Esophagus mucosa (tissue), 1 donor: ENCODE measurements around the gene PSKH1. TPM values are rescaled to one million over a fixed set of nuclear protein-coding genes. Genes with fewer than 3 reads are reported as not detected.
A peak's percentile ranks its signal among the peaks of the same experiment; 100 is the strongest.

Experiments
- ATAC-seq: fragments of 200-7000 bp; cut with Tn5 transposase; one replicate; pipeline ENCODE4 v1.9.1; 2020
- total RNA-seq: library from RNA; stranded (reverse); gene quantifications from one replicate; pipeline ENCODE4 v1.2.4, GENCODE V29; 2023
- donor health status: DM: yes; HTN: yes; CAD: no.

Gene PSKH1
- total RNA-seq, 1 donor from 2014 or later, result 15.5 TPM

DNA sequence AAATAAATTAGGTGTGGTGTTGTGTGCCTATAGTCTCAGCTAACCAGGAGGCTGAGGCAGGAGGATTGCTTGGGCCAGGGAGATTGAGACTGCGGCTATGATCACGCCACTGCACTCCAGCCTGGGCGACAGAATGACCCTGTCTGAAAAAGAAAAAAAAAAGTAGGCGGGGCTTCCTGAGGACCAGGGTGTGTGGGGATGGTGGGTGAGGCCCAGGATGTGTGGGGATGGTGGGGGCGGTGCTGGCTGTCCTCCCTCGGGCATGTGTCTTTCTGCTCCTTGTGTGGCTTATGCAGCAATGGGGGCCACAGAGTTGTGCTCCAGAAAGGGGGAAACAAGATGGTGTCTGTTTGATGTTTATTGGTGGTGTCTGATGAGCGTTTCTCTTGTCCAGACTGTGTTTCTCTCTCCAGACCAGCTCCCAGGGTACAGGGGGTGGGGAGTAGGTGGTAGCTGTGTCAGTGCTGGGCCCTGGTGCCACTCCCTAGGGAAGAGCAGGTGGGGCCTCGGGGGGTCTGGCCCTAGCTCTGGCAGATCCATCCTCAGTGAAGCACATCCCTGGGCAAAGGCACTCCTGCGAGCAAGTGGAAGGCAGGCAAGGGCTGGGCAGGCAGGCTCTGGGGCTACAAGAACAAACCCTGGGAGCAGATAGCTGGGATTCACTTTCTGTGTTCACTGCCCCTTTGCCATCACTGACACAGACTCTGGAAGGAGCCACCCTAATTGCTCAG is 48.6 kb downstream of the PSKH1 start:
- ATAC-seq, result no peak

DNA sequence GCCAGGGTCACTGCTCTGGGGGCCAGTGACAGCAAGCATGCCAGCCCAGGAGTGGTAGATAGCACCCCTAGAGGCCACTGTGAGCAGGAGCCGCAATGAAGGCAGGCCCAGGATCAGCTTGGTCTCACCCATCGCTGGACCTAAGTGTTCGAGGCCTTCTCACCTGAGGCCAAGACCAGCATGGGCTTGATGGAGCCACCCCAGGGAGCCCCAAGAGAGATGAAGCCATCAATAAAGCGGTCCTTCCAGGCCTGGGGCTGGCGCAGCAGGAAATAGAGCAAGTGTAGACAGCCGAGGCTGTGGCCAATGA is 49.1 kb downstream of the PSKH1 start:
- peak; percentile 42 for ATAC-seq

DNA sequence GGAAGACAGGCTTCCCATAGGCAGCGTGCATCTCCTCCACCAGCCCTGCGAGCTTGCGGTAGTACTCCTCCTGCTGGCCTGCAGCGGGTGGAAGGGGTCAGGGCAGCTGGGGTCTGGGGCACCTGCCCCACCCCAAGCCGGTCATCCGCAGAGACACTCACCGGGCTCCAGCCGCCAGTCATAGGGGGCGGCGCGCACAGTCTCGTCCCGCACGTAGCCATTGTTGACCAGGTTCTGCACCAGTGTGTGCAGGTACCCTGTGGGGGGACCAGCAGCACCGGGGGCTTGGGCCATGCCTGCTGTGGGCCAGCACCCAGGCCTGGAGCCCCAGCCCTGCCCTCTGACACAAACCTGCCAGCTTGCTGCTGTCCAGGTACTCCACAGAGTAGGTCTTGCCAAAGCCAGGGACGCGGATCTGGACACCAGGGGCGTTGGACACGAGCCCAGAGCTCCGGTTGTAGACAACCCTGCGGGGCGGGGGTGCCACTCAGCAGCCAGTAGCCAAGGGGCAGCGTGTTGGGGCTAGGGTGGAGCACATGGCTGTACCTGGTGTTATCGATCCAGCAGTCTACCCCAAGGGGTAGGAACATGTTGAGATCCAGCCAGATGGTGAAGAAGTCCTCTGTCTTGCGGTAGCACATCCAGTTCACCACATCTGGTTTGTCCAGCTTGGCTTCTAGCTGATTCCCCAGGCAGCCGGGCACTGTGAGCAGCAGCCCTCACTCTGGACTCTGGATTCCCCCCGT is 49.6 kb downstream of the PSKH1 start:
- ATAC-seq, result no peak

DNA sequence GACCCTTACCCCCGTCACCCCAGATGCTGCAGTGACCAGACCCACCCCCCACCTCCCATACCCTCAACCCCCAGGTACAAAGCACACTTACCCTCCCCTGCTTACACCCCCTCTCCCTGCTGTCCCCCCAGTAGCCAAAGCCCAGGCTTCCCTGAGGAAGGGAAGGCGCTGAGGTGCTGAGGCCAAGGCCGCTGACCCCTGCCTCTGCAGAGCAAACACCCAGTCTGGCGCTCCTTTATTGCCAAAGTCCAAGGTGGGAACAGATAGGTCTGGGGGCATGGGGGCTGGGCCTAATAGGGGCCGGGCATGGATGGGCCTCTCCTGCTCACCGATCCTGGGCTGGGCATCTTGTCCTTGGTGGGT is 50.2 kb downstream of the PSKH1 start:
- no peak for ATAC-seq

DNA sequence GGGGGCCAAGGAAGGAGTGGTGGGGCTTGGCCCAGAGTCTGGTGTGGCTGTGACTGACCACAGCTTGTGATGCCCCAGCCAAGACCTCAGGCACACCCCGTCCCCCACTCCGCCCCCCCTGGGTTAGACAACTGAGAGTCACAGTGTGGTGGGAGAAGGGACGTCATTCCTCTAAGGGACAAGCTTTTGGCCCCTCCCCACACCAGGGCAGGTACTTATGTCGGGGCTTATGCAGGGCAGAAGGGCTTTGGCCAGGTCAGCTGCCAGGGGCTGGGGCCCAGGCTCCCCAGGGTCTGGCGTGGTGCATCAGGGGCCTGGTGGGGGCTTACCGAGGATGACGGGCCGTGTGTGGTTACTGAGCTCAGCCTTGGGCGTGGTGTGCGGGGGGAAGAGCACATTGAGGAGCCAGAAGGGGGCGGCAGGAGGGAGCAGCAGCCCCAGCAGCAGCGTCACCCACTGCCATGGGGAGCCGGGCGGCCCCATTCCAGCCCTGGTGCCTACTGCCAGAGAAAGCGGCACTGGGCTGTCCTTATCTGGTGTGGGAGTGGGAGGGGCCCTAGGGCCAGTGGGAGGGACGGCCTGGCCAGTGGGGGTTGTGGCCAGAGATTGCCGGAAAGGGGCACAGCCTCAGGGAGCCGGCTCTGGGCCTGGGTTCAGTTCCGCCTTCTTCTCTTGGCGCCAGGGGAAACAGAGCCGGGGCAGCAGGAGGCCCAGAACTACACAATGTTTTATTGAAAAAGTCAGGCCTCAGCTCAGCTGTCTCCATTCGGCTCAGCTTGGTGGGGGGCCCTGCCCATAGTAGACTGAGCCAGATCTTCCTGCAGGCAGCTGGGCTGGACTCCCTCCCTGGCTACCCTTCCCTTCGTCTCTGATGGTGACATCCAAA is 50.8 kb downstream of the PSKH1 start, which contains the start of gene LCAT:
LCAT (minus strand) TSS at position 502 of the 886 bp plus-strand sequence; CDS start at position 483, 19 bp downstream.
- ATAC-seq, result no peak

DNA sequence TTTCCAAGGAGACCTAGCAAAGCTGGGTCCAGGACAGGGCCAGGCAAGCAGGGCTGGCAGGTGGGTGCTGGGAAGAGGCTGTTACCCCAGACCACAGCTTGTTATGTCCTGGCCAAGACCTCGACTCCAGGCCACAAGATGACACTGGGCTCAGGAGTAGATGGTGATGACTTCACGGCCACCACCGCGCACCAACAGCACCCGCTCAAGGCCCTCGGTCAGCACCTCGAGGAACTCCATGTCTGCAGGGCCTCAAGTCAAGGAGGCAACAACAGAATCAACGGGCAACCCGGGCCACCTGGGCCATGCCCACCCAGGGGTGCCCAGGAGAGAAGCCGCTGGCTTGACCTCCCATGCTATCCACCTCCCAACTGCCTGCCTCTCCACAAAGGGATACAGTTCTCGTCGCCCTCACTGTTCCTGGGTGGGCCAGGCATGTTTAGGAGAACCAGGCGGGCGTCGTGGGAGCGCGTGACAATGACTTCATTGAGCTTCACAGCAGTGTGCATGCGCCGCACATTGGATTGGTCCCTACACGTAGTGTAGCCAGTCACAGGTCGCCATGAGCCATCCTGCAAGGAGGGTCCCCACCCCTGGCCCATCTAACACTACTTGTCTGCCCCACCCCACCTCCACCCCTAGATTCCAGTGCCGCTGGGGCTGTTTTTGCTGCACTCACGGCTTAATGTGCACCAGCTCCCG is 51.8 kb downstream of the PSKH1 start:
- no peak for ATAC-seq

DNA sequence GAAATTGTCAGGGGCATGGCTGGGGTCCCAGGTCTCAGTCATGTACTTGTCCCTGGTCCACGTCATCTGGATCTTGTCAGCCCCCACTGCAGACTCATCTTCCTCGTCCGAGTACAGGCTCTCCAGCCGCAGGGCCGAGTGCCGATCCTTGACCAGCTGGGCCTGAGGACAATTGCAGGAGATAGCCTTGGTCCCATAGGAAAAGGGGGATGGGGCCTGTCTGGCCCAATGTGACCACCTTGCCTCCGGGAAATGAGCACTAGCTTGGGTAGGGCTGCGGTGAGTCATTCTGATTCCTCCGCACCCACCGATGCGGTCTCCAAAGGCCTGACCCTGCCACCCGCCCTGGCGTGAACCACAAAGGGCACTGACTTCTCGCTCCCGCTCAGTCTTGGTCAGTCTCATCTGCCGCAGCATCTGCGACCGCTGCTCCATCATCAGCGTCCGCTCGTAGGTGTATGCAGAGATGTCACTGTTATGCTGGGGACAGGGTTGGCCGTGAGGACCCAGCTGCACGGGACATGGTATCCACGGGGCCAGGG is 52.4 kb downstream of the PSKH1 start:
- no peak for ATAC-seq

DNA sequence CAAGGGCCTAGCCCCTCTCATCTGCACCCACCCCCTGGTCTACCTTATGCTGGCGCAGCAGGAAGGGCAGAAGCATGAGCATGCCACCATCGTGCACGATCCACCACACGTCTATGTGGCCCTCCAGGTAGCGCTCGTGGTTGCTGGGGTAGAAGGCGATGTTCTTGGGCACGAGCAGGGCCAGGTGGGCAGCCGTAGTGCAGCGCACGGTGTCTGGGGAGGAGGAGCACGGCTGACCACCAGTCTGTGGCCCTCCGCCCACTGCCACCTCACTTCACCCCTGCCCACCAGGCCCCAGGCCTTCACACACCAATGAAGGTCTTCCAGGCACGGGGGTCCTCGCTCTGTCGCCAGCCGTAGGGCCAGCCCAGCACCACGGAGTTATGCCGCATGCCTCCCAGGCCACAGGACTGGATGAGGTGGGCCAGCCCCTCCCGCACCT is 53.1 kb downstream of the PSKH1 start:
- ATAC-seq, result no peak

DNA sequence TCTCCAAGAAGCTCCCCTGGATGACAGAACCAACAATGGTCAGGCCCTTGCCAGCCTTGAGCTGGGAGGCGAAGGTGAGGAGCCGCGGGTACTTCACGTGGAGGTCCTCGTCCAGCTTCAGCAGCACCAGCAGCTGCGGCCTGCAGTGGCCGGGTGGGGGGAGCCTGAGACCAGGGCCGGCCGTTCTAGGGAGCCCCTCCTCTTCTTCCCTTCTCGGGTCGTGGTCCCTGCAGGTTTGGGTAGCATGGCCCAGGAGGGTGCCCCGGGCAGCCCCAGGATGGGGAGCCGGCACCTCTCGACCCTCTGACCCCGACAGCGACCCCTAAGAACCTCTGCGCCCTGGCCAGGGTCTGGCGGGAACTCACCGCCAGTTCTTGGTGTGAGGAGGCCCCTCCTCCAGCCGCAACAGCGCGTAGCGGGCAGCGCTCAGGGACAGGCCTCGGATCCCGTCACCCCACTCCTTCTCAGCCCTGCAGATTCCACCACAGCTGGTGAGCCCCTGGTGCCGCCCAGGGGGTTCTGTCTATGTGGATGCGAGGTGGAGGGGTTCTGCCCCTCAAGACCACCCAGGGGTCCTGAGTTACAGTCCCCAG is 54.0 kb downstream of the PSKH1 start:
- ATAC-seq, result no peak

DNA sequence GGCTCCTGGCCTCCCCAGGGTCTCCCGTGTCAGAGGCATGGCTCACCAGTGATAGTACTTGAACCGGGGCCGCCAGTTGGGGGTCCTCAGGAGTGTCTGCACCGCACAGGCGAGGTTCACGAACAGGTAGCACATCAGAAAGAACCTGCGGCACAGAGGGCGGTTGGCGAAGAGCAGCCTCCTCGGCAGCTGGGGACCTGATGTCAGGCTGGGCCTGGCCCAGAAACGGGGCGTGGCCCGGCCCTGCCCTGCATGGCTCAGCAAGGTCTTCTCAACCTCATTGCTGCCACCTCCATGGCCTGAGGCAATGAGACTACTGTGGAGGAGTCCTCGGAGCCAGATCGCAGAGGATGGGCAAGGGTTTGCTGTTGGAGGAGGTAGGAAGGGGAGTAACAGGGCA is 55.0 kb downstream of the PSKH1 start:
- ATAC-seq, result peak; percentile 76

DNA sequence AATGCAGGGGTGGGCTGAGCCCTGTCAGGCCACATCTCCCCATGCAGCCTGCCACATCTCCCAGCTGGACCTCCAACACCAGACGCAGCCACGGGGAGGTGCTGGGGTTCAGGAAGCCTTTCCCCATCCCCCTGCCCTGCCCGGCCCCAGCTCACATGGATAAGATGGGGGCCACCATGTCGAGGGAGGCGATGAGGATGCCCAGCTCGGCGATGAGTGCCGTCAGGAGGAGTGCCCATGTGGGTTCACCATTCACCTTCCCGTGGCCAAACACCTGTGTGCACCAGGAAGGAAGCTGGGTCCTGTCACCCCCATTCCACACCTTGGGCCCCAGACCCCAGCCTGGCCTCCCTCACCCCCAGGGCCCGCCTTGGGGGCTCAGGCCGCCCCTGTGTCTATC is 56.6 kb downstream of the PSKH1 start:
- ATAC-seq, result no peak

DNA sequence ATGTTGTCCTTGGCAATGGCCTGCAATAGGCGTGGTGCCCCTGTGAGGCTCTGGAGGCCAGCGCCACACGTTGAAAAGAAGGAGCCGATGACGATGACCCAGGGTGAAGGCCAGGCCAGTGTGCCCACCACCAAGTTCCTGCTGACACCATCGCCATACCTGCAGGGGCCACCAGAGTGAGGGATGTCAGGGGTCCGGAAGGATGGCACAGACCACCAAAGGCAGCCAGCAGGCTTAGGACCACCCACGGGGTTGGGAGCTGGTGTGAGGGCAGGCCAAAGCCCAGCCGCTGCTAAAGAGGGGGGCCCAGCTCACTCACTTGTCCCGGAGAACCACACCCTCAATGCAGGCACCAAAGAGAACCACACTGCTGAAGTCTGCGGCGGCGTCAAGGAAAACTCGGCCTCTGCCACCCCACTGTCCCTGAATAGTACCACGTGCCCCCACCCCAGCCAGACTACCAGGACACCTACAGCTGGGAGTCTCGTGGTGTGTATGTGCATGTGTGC is 57.3 kb downstream of the PSKH1 start:
- ATAC-seq, result no peak

DNA sequence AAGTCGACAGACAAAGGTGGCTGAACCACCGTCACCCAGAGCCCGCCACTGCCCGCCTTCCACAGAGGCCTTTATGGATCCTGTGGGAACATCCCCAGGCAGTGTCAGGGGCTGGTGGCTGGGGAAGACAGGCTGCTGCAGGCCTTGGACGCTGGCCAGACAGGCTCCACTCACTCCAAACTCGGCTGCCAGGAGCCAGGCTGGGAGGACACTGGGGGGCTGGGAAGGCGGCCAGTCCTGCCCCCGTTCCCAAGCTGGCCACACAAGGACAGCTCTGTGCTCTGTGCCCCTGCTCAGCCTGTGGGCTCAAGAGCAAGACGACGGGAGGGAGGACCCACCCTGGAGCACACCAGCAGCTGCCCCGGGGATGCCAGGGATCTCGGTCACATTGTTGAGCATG is 58.4 kb downstream of the PSKH1 start:
- no peak for ATAC-seq

DNA sequence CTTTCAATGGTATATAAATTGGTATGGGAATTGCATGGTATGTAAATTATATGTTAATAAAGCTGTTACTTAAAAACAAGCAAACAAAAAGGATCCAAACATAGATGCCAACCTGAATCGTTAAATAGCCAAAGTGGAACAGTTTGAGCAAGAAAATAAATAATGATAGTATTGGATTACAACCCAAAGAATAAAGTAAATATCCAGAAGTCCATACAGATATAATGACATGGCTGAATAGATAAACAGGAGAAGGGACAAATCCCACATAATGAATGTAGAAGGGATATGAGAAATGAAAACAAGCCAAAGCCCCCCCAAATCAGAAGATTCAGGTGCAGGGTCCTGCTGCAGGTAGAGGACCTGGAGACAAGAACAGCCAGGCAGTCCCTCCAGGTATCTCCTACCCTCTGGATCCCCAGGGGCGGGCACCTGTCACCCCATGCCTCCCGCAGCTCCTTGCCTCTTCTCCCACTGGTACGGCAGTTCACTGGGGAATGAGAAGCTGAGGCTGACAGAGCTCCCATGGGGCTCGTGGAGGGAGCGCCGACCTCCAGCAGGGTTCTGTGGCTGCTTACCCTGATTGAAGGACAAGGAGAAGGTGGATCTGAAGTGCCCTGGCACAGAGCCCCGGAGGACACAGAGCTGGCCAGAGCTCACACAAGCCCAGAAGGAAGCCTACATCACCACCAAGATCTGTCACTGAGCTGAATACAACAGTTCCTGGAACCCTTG is 60.8 kb downstream of the PSKH1 start:
- ATAC-seq, result no peak

DNA sequence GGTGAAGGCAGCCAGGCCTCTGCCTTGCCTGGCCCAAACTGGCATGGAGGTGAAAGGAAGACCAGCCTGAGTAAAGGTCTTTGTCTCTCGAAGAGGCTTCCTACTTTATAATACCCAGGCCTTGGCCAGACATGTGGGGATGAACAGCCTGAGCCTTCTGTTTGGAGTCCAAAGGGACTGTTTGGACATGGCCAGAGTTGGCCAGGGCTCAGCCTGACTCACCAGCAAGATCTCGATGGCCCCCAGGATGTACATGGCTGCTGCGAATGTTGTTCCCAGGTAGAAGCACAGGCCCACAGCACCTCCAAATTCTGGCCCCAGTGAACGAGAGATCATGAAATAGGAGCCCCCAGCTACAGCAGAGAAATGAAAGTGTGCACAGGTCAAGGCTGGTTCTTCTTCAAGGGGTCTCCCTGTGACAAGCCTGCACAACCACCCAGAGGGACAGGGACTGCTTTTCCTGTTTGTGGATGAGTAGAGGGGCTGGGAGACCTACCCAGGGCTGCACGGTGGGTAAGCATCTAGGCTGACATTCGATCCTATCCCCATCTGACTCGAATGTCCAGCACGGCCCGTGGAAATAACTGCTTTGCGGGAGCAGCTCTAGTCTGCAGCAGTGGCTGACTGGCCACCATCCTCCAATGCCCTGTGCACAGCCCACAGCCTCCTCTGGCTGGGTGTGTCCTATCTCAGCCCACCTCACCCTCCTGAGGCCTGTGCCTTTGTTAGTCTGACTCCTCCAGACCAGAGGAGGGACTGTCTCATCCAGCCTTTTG is 61.6 kb downstream of the PSKH1 start:
- no peak for ATAC-seq

DNA sequence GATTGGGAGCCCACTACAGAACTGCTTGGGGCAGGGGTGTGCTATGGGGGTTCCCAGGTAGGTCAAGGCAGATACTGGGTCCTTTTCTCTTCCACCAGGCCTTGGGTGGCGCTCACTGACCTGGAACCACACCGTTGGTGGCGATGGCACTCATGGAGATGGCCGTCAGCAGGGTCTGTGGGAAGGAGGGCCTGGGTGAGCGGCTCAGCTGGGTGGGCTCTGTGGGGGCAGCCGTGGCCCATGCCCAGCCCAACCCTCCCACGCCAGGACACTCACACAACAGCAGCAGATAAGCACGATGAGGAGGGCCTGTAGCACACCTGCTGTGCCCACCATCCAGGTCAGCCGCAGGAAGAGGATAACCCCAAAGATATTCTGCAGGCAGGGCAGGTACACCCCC is 64.6 kb downstream of the PSKH1 start:
- no peak for ATAC-seq

DNA sequence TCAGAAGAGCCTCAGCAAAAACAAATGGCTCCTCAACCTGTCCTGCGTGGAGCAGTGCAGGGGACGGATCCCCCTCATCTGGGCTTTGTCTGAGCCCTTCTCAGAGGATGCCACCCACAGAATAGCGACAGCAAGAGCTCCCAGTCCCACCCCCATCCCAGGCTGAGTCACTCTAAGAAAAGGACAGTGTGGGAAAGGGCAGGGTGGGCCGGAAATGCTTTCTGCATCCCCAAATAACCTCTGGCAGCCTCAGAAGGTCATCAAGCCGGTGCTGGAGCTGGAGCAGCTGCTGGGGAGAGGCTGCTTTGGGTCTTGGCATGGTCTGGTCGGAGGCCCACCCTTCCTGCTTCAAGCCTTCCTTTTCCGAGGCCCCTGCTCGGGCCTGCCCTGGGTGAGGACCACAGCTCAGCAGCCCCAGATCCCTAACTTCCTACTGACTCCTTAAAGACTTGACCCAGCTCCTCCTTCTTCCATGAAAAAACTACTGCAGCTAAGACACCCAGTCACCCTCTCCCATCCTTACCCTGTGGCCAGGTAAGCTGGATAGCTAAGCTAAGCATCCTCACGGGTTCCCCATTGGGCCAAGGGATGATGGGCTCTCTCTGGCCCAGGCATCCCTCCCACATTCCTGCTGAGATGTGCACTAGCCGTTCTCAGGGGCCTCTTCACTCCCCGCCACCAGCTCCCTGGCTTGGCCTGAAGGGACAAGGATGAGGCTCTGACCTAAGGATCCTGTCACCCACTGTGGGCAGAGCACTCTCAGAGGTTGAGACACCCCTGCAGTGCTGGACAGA is 66.7 kb downstream of the PSKH1 start:
- peak; percentile 6 for ATAC-seq

DNA sequence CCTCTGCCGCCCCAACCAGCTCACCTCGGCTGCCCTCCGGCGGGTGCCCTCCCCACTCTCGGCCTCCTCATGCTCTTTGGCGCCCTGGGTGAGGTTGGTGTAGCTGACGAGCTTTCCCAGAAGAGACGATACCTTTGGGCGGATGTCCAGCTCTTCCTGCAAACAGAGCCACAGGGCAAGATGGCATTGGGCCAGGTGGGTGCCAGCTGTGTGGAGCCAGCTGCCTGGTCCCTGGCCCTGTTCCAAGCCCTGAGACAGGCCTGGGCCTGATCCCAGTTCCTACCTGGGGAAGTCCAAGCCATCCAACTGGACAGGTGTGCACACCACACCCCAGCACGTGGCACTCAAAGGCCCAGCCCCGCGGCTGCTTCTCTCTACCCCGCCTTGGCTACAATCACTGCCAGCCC is 68.5 kb downstream of the PSKH1 start:
- peak; percentile 83 for ATAC-seq

DNA sequence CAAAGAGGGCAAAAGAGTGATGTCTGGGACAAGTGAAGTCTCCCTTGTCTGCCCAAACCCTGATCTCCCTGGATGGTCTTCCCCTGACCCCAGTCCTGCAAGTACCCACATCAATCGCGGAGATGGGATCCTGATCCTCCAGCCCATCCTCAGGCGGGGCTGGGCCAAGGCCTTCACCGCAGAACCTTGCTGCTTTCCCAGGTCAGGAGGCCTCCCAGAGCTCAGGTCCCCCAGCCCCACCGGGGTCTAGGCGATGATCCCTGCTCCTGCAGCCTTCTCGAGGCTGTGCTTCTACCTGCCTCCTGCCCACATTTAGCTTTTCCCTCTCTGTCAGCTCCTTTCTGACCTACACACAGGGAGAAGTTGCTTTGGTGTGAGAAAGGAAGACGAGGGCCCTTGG is 69.1 kb downstream of the PSKH1 start:
- no peak for ATAC-seq
